Stimulated activated CD4-positive, alpha-beta T cell treated with anti-CD3 and anti-CD28 coated beads, Interleukin-15, amount 100 ng/mL, for 24 hours (primary cell): ENCODE results near the gene CARD9.
A peak's percentile ranks its signal among the peaks of the same experiment; 100 is the strongest.
"Not testable (repeated sequence)": the region's sequence is repeated elsewhere in the genome, so short reads cannot be mapped to it uniquely, and the experiment has no call there.

Source experiments
- DNase-seq: peaks from one replicate; pipeline ENCODE4 v3.0.0-alpha.2; 2020

The CARD9 gene

GRCh38 chr9:136373300-136374182 is at the start of gene CARD9:
CARD9 (minus strand) TSS chr9:136373669; CDS start chr9:136372078, 1,591 bp downstream.
- peak; percentile 54 for DNase-seq

- DNase-seq, result no peak
Observed at GRCh38 chr9:136422876-136423275, 49.4 kb upstream of the CARD9 start.

- DNase-seq, result no peak
Observed at GRCh38 chr9:136421791-136422190, 48.3 kb upstream of the CARD9 start.

GRCh38 chr9:136419092-136419420 is 45.6 kb upstream of the CARD9 start:
- DNase-seq, result no peak

GRCh38 chr9:136418182-136419091 is 45.0 kb upstream of the CARD9 start:
- no peak for DNase-seq

GRCh38 chr9:136416914-136417313 is 43.4 kb upstream of the CARD9 start:
- no peak for DNase-seq

- no peak for DNase-seq
Observed at GRCh38 chr9:136416427-136416826, 43.0 kb upstream of the CARD9 start.

GRCh38 chr9:136412962-136413361 is 39.5 kb upstream of the CARD9 start:
- DNase-seq, result no peak

- no peak for DNase-seq
Observed at GRCh38 chr9:136411378-136411777, 37.9 kb upstream of the CARD9 start.

GRCh38 chr9:136410500-136411287 is 37.2 kb upstream of the CARD9 start, which contains the start of the genes ENTR1 and PMPCA:
ENTR1 (minus strand) TSS chr9:136410614; CDS start chr9:136410397, 217 bp downstream.
PMPCA (plus strand) TSS chr9:136410658; CDS start chr9:136410669, 11 bp downstream.
- DNase-seq, result peak; percentile 97

- DNase-seq, result peak; percentile 56
Observed at GRCh38 chr9:136409557-136410455, 36.3 kb upstream of the CARD9 start.

- no peak for DNase-seq
Observed at GRCh38 chr9:136407911-136408310, 34.4 kb upstream of the CARD9 start.

- not testable (repeated sequence) for DNase-seq
Observed at GRCh38 chr9:136407061-136407460, 33.6 kb upstream of the CARD9 start.

GRCh38 chr9:136405904-136406303 is 32.4 kb upstream of the CARD9 start:
- DNase-seq, result not testable (repeated sequence)

- DNase-seq, result no peak
Observed at GRCh38 chr9:136405481-136405880, 32.0 kb upstream of the CARD9 start.

- no peak for DNase-seq
Observed at GRCh38 chr9:136404801-136405136, 31.3 kb upstream of the CARD9 start.

GRCh38 chr9:136403915-136404800 is 30.7 kb upstream of the CARD9 start:
- DNase-seq, result peak; percentile 71

- peak; percentile 85 for DNase-seq
Observed at GRCh38 chr9:136403538-136403914, 30.1 kb upstream of the CARD9 start.

GRCh38 chr9:136402067-136402466 is 28.6 kb upstream of the CARD9 start:
- DNase-seq, result no peak

- no peak for DNase-seq
Observed at GRCh38 chr9:136401173-136401922, 27.9 kb upstream of the CARD9 start.
